HK-2 (cell line): ENCODE results near the gene ZSWIM4.

Experiments
- DNase-seq: peaks from one replicate; pipeline ENCODE4 v3.0.0-alpha.2; 2018; ENCODE audit not compliant: unreplicated experiment

ZSWIM4 gene

GRCh38 chr19:13872695-13873389 is 77.6 kb downstream of the ZSWIM4 start:
- no peak for DNase-seq

- DNase-seq, result no peak
Measured at GRCh38 chr19:13873834-13874515, 78.7 kb downstream of the ZSWIM4 start.

- no peak for DNase-seq
Measured at GRCh38 chr19:13875824-13876223, 80.6 kb downstream of the ZSWIM4 start.

GRCh38 chr19:13876834-13877233 is 81.6 kb downstream of the ZSWIM4 start, which contains the start of gene NANOS3:
Gene NANOS3, plus strand, starts transcription at chr19:13877134. Its CDS starts 115 bp downstream, at chr19:13877249.
- DNase-seq, result no peak

GRCh38 chr19:13877303-13877702 is 82.1 kb downstream of the ZSWIM4 start:
- no peak for DNase-seq

- DNase-seq, result peak; percentile 99
Measured at GRCh38 chr19:13880059-13881043, 85.1 kb downstream of the ZSWIM4 start.

- DNase-seq, result peak; percentile 50
Measured at GRCh38 chr19:13881251-13881691, 86.0 kb downstream of the ZSWIM4 start.
